ENCODE results near the gene GREB1. TPM values are rescaled to one million over a fixed set of nuclear protein-coding genes. Genes with fewer than 3 reads are reported as not detected.

GREB1 gene
- total RNA-seq, 1 donor from 2014 or later: 30.8 TPM

DNA sequence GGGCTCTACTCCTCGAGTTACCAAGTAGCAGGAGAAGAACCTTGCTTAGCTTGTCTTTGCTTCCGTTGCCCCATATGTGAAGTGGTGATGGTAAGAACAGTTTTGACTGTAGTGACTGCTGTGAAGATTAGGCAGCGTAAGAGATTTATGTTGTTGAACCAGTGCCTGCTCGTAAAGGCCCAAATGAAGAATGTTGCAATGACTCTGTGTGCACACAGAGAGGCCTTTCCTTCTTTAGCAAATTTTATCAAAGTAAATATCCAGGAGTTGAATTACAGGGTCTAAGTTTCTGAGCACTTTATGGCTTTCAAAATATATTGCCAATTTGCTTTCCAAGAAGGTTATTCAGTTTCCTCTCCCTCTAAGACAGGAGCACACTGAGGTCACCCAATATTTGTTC, 121.7 kb downstream of the GREB1 start:
- Mint-ChIP-seq H3K9me3 (no peaks in the 10 kb centered on the region), H3K27ac (no peak overlapping the region), H3K36me3 (no peaks in the 10 kb centered on the region), H3K27me3 (ENCODE audit: insufficient read depth, low read depth) (peaks cover 2% of the 10 kb centered on the region), H3K4me1 (no peaks in the 10 kb centered on the region), H3K4me3 (no peak overlapping the region)
- Histone ChIP-seq H3K4me3 (no peak overlapping the region), H3K27me3 (no peaks in the 10 kb centered on the region), H3K4me1 (peaks cover 8% of the 10 kb centered on the region), H4K20me1 (ENCODE audit: low read depth) (no peaks in the 10 kb centered on the region), H3K4me2 (no peak overlapping the region), H2AFZ (replicated peaks) (no peak overlapping the region), H3K9me3 (ENCODE audit: low read depth) (no peaks in the 10 kb centered on the region), H3K79me2 (ENCODE audit: low read depth) (no peaks in the 10 kb centered on the region), H3K27ac (no peak overlapping the region), H3K9ac (no peak overlapping the region), H3F3A (ENCODE audit: low read depth) (no peaks in the 10 kb centered on the region), H3K36me3 (no peaks in the 10 kb centered on the region)
- TF ChIP-seq EZH2 (IDR thresholded peaks at IDR 0.05) (no peak), EZH2phosphoT487 (IDR thresholded peaks at IDR 0.05) (no peak)
- TF ChIP-seq, protein P1, sequence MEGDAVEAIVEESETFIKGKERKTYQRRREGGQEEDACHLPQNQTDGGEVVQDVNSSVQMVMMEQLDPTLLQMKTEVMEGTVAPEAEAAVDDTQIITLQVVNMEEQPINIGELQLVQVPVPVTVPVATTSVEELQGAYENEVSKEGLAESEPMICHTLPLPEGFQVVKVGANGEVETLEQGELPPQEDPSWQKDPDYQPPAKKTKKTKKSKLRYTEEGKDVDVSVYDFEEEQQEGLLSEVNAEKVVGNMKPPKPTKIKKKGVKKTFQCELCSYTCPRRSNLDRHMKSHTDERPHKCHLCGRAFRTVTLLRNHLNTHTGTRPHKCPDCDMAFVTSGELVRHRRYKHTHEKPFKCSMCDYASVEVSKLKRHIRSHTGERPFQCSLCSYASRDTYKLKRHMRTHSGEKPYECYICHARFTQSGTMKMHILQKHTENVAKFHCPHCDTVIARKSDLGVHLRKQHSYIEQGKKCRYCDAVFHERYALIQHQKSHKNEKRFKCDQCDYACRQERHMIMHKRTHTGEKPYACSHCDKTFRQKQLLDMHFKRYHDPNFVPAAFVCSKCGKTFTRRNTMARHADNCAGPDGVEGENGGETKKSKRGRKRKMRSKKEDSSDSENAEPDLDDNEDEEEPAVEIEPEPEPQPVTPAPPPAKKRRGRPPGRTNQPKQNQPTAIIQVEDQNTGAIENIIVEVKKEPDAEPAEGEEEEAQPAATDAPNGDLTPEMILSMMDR (IDR thresholded peaks at IDR 0.05): no peak
- DNase-seq (ENCODE audit: low spot score): no peak

DNA sequence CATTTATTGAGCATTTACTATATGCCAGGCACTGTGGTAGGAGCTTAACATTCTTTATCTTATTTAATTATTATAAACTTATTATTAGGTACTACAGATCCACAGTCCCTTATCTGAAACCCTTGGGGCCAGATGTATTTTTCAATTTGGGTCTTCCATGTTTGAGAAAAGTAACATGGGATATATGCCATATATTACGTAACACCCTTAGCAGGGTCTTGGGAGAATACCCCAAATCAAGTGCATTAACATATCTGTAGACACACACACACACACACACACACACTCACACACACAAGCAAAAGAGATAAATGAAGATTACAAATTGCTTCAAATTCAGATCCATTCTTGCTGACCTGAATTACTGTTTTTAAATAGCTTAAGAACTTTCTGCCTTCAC, 122.4 kb downstream of the GREB1 start:
- TF ChIP-seq EZH2 (IDR thresholded peaks at IDR 0.05): no peak
- TF ChIP-seq EZH2phosphoT487 (IDR thresholded peaks at IDR 0.05): no peak
- TF ChIP-seq, protein P1 (IDR thresholded peaks at IDR 0.05): no peak

DNA sequence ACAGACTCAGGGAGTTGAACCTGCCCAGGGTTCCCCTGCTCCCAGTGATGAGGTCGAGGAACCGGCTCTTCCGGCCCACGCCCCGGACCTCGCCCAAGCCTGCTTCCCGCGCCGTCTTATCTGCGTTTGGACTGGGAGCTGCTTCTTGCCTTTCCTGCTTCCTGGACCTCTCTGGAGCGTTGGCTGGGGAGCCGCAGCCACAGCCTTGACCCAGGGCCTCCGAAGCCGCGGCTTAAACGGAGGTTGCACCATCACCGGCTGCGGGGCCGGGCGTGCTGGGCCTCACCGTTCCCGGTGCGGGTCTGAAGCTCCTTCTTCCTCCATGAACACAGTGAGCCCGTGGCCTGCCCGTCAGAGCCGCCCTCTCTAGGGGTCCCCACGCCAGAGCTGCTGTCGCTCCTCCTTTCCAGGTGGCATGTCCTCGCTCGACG, 122.8 kb downstream of the GREB1 start:
- Histone ChIP-seq H3K4me2 (no peak overlapping the region), H3K9me3 (ENCODE audit: low read depth) (no peaks in the 10 kb centered on the region), H3K27me3 (no peaks in the 10 kb centered on the region), H3K36me3 (no peaks in the 10 kb centered on the region), H3K9ac (no peak overlapping the region), H3F3A (ENCODE audit: low read depth) (no peaks in the 10 kb centered on the region), H4K20me1 (ENCODE audit: low read depth) (no peaks in the 10 kb centered on the region), H3K4me3 (no peak overlapping the region), H3K79me2 (ENCODE audit: low read depth) (no peaks in the 10 kb centered on the region), H3K4me1 (peaks cover under 1% of the 10 kb centered on the region), H3K27ac (no peak overlapping the region), H2AFZ (replicated peaks) (no peak overlapping the region)
- Mint-ChIP-seq H3K4me3 (no peak overlapping the region), H3K9me3 (no peaks in the 10 kb centered on the region), H3K27ac (no peak overlapping the region), H3K36me3 (no peaks in the 10 kb centered on the region), H3K27me3 (ENCODE audit: insufficient read depth, low read depth) (peaks cover 2% of the 10 kb centered on the region), H3K4me1 (no peaks in the 10 kb centered on the region)
- TF ChIP-seq EZH2phosphoT487 (IDR thresholded peaks at IDR 0.05) (no peak), EZH2 (IDR thresholded peaks at IDR 0.05) (no peak)
- TF ChIP-seq, protein P1 (IDR thresholded peaks at IDR 0.05): no peak
- DNase-seq (ENCODE audit: low spot score): no peak

More for the DNA sequence above, 122.4 kb downstream of the GREB1 start:
- Histone ChIP-seq H3K4me1 (peaks cover 5% of the 10 kb centered on the region), H4K20me1 (ENCODE audit: low read depth) (no peaks in the 10 kb centered on the region), H3F3A (ENCODE audit: low read depth) (no peaks in the 10 kb centered on the region), H3K27me3 (no peaks in the 10 kb centered on the region), H3K36me3 (no peaks in the 10 kb centered on the region), H3K9me3 (ENCODE audit: low read depth) (no peaks in the 10 kb centered on the region), H3K9ac (no peak overlapping the region), H3K27ac (no peak overlapping the region), H3K4me3 (no peak overlapping the region), H2AFZ (replicated peaks) (no peak overlapping the region), H3K79me2 (ENCODE audit: low read depth) (no peaks in the 10 kb centered on the region), H3K4me2 (no peak overlapping the region)
- Mint-ChIP-seq H3K27ac (no peak overlapping the region), H3K9me3 (no peaks in the 10 kb centered on the region), H3K36me3 (no peaks in the 10 kb centered on the region), H3K4me3 (no peak overlapping the region), H3K4me1 (no peaks in the 10 kb centered on the region), H3K27me3 (ENCODE audit: insufficient read depth, low read depth) (peaks cover 2% of the 10 kb centered on the region)
- DNase-seq (ENCODE audit: low spot score): no peak
